Activated gamma-delta T cell treated with anti-CD3 and anti-CD28 coated beads, Interleukin-2, amount 50 U/mL, for 16 hours (primary cell): ENCODE measurements around the gene SGTB.
"Not testable (repeated sequence)": the region's sequence is repeated elsewhere in the genome, so short reads cannot be mapped to it uniquely, and the experiment has no call there.

Source experiments
- DNase-seq: peaks from one replicate; pipeline ENCODE4 v3.0.0-alpha.2; 2020; ENCODE audit warnings: low read depth

The SGTB gene

GRCh38 chr5:65734196-65734775 is 12.4 kb upstream of the SGTB start:
- DNase-seq = not testable (repeated sequence)

- DNase-seq = not testable (repeated sequence)
Measured at GRCh38 chr5:65732046-65732445, 10.1 kb upstream of the SGTB start.

GRCh38 chr5:65730910-65731309 is 9.0 kb upstream of the SGTB start:
- no peak for DNase-seq

DNA sequence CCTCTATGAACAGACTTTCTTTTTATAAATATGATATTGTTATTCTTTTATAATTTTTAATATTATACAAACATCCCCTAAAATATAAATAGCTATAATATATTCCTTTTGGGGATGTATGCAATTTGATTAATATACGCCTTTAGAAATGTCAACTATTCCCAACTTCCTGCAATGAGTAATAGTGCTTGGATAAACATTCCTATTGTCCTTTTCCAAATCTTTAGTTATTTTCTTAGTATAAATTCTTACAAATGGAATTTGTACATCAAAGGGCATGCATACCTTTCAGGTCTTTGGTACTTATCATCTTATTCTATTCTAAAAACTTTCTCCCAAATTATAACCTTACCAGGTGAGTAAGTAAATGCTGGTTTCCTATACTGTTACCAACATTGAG is 6.3 kb upstream of the SGTB start:
- no peak for DNase-seq

DNA sequence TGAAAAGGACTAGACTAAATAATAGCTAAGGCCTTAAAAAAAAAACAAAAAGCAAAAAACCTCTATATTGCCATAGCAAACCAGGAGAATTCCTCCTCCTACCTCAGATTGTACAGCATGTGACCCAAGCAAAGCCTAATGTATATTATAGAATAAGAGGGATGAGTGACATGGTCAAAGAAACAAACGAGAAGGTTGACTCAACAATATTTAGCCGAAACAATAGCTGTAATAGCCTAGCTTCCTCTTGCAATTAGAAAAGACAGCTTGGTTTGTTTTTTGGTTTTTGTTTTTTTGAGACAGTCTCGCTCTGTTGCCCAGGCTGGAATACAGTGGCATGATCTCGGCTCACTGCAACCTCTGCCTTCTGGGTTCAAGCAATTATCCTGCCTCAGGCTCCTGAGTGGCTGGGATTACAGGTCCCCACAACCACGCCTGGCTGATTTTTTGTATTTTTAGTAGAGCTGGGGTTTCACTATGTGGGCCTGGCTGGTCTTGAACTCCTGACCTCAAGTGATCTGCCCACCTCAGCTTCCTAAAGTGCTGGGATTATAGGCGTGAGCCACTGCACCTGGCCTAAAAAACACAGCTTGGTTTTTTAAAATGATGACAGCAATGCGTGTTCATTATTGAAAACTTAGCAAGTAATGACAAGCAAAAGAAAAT is 5.7 kb upstream of the SGTB start:
- DNase-seq = no peak

DNA sequence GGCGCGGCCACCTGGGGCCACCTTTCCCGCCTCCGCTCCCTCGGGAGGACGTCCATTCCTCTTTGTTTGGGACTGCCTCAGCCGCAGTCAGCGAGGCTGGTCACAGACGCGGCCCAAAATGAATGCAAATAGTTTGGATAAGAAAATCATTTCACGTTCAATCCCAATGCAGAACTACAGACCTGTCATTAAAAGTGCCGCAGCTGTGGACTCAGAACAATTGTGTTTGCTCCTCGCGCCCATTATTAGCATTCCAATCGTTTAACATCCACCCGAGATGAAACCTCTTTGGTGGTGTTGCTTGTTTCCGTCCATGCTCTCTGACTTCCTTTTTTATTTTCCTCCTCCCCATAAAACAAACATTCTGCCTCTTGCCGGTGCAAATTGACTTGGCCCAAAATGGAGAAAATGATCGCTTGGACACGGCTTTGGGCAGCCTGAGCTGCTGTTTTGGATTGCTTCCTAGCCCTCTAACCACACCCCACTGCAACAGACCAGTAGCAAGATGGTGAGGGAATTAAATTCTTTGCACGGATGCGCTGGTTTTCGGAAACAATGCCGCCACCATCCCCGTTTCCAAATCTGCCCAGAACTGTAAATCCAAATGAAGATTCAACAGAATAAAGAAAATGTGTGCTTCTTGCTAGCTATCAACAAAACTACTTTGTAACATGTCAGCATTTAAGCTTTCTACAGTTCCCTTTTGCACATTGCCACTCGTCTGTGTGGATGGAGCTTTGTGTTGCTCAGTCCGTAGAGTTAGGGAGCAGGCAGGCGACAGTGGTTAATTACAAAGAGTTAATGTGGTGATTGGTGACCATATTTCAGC is 880 bp upstream of the SGTB start:
- no peak for DNase-seq

- DNase-seq = no peak
Measured at GRCh38 chr5:65721050-65721719, 724 bp downstream of the SGTB start.

GRCh38 chr5:65718576-65719310 is 3.2 kb downstream of the SGTB start:
- DNase-seq = no peak

DNA sequence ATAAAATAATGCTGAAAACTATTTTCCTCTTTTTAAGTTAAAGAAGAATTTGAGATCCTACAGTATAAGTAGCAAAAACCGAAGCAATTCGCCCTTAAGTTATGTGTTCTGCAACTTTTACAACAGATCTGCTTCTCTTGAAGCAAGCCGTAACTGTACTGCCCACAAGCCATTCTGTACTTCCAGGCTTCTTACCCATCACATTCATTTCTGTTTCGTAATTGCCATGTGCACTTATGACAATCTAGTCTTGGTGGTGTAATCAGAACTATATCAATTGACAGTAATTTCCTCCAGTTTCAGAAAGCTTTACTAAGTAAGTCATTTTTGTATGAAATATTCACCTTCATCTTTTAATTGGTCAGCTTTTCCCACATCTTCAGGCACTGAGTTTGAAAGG is 13.8 kb downstream of the SGTB start:
- no peak for DNase-seq

GRCh38 chr5:65707663-65708062 is 14.2 kb downstream of the SGTB start:
- no peak for DNase-seq

- no peak for DNase-seq
Measured at GRCh38 chr5:65704621-65705239, 17.2 kb downstream of the SGTB start.

DNA sequence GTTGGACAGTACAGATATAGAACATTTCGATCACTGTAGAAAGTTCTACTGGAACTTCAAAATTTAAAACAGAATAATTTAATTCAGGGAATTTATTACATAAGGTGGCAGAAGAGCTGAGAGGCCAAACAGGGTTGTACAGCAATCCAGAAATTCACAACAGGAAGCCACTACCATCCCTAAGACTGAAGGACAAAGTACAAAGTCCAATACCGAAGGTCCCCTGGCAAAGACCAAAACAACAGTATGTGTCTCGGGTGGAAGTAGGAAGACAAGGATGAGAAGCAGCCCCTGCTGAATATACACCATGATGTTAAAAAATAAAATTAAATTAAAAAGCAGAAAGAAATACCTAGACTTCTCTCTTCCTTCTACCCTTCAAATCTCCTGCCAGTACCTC is 19.9 kb downstream of the SGTB start:
- DNase-seq = no peak

- DNase-seq = no peak
Measured at GRCh38 chr5:65699338-65699737, 22.6 kb downstream of the SGTB start.

GRCh38 chr5:65696892-65697291 is 25.0 kb downstream of the SGTB start:
- no peak for DNase-seq

DNA sequence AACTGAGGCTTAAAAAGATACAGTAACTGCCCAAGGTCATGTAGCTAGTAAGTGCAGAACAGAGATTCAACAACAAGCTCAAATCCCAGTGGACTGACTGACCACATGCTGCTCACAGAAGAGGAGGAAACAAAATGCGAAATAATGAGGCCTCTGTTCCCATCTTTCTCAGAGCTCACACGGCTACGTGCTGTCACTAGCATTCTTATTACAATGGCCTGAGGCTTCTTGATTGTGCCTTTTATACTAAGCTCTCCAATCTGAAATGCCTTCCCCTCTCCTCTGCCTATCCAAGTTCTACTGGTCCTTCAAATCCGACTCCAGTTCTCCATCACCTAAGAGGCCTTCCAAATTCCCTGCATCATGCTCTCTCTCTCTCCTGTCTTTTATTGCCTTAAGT is 26.0 kb downstream of the SGTB start:
- no peak for DNase-seq

GRCh38 chr5:65695162-65695755 is 26.6 kb downstream of the SGTB start:
- DNase-seq = no peak

DNA sequence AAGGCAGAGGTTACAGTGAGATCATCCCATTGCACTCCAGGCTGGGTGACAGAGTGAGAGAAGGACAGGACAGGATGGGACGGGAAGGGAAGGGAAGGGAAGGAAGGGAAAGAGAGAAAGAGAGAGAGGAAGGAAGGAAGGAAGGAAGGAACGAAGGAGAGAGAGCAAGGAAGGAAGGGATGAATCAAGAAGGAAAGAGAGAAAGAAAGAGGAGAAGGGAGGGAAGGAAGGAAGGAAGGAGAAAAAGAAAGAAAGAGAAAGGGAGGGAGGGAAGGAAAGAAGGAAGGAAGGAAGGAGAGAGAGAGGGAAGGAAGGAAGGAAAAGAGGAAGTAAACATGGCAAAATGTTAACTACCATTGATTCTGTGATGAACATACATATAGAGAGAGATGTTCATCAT is 28.8 kb downstream of the SGTB start:
- no peak for DNase-seq

DNA sequence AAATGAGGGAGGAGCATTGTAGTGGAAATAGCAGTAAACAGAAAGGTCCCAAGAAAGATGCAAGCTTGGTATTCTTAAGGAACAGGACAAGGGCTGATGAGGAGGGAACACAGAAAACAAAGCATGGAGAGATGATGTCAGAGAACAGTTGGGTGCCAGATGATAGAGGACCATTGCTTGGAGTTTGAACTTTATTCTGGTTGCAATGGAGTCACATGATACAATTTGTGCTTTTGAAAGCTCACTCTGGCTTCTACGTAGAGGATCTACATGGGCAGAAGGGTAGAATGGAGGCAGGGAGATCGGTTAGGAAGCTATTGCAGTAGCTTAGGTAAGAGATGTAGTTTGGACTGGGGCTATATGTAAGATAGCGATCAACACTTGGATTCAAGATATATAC is 39.8 kb downstream of the SGTB start:
- no peak for DNase-seq

DNA sequence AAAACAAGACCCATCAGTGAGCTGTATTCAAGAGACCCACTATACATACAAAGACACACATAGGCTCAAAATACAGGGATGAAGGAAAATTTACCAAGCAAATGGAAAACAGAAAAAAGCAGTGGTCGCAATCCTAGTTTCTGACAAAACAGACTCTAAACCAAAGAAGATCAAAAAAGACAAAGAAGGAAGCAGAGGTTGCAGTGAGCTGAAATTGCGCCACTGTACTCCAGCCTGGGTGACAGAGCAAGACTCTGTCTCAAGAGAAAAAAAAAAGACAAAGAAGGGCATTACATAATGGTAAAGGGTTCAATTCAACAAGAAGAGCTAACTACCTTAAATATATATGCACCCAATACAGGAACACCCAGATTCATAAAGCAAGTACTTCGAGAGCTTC is 45.9 kb downstream of the SGTB start:
- not testable (repeated sequence) for DNase-seq

GRCh38 chr5:65674749-65675148 is 47.2 kb downstream of the SGTB start:
- DNase-seq = no peak

- no peak for DNase-seq
Measured at GRCh38 chr5:65672796-65673195, 49.1 kb downstream of the SGTB start.
